NCI-H146 treated with DMSO at 0.1 percent for 48 hours (cell line): ENCODE data around the gene SPON1.
"Not testable (repeated sequence)": the region's sequence is repeated elsewhere in the genome, so short reads cannot be mapped to it uniquely, and the experiment has no call there.

Experiments
- DNase-seq: peaks from one replicate; lab custom pipeline; 2025; ENCODE audit not compliant: unreplicated experiment; lab: John Stamatoyannopoulos, UW

The SPON1 gene

DNA sequence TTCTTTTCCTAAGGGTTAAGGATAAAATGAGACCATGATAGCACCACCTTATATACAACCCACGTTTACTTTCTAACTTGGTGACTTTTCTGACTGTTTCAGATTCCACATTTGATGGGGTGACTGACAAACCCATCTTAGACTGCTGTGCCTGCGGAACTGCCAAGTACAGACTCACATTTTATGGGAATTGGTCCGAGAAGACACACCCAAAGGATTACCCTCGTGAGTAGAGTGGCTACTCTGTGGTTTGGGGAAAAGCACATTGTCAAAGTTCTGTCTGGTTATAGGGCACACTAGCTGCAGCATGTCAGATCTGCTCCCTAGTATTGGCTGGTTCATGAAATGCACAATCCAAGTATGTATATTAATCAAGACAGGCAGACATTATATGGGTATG lies 117.3 kb downstream of the SPON1 start:
- DNase-seq: no peak

DNA sequence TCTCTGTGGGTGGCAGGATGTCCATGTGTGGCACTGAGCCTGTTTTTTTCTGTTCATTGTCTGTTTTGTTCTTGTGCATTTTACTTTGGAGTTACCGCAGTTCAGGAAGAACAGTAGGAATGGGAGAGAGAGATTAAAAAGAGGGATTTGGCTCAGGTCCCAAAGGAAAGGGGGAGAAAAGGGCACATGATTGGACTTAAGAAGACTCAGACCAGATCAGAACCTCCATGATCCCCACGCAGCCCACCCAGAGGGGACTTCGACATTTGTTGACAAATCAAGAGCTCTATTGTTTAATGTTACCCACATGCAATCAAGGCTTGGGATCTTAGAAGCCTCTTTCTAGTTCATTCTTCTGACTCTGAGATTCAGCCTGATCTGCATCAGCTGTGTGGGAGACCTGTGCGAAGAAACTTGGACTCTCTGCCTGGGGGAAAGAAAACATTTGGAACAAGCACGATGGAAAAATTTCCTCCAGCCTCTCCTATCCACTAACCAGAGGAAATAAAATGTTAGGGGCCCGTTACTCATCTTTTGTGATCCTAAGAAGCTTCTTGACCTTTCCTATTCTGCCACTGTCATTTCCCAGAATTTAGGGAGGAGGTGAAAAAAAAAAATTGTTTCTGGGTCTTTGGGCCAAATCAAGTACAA lies 119.2 kb downstream of the SPON1 start:
- no peak for DNase-seq

DNA sequence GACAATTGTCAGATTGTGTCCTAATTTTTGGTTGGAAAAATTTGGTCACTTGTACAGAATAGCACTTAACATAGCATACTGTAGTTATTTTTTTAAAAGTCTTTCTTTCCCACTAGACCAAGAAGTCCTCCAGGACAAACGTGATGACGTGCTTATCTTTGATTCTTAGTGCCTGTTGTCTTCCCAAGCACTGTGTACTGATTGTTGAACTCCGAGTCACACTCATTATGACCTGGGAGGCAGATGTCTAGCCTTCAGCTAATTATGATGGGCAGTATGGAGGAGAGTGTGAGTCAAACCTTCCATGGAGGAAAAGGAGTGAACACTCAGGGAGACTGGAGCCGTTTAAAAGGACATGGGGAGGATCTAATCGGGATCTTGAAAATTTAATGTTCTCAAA lies 119.8 kb downstream of the SPON1 start:
- DNase-seq: no peak

DNA sequence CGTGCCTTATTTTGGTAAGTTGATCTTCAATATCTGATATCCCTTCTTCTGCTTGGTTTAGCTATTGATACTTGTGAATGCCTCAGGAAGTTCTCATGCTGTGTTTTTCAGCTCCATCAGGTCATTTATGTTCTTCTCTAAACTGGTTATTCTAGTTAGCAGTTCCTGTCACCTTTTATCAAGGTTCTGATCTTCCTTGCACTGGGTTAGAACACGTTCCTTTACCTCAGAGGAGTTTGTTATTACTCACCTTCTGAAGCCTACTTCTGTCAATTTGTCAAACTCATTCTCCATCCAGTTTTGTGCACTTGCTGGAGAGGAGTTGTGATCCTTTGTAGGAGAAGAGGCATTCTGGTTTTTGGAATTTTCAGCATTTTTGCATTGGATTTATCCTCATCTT lies 126.3 kb downstream of the SPON1 start:
- DNase-seq: not testable (repeated sequence)

DNA sequence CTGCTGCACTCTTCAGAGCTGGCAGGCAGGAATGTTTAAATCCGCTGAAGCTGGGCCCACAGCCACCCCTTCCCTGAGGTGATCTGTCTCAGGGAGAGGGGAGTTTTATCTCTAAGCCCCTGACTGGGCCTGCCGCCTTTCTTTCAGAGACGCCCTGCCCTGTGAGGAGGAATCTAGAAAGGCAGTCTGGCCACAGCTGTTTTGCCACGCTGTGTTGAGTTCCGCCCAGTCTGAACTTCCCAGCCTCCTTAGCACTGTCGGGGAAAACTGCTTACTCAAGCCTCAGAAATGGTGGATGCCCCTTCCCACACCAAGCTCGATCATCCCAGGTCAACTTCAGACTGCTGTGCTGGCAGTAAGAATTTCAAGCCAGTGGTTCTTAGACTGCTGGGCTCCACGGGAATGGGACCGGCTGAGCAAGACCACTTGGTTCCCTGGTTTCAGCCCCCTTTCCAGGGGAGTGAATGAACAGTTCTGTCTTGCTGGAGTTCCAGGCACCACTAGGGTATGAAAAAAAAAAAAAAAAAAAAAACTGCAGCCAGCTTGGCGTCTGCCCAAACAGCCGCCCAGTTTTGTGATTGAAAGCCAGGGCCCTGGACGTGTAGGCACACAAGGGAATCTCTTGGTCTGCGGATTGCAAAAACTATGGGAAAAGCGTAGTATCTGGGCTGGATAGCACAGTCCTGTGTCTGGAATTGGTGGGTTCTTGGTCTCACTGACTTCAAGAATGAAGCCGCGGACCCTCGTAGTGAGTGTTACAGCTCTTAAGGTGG lies 127.4 kb downstream of the SPON1 start:
- DNase-seq: no peak

DNA sequence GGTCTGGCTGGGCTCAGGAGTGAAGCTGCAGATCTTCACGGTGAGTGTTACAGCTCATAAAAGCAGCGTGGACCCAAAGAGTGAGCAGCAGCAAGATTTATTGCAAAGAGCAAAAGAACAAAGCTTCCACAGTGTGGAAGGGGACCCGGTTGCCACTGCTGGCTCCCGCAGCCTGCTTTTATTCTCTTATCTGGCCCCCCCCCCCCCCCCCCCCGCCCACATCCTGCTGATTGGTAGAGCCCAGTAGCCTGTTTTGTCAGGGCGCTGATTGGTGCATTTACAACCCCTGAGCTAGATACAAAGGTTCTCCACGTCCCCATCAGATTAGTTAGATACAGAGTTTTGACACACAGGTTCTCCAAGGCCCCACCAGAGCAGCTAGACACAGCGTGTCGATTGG lies 128.1 kb downstream of the SPON1 start:
- not testable (repeated sequence) for DNase-seq

DNA sequence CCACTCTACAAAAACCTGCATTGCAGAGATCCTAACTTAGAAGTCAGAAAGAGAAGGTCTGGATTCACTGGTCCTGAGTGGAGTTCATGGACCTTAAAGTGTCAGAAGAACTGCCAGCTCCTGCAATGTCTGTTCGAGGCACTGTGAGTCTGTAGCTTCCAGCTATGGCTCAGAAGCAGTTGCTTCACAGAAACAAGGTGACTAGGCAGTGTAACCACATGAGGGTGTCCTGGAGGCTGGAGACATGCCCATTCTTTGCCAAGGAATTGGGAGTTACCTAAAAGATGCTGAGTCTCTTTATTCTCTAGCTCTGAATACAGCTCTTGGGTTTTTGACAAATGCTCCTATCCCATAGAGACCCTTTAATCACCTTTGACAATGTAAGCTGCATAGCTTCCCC lies 130.5 kb downstream of the SPON1 start:
- no peak for DNase-seq

DNA sequence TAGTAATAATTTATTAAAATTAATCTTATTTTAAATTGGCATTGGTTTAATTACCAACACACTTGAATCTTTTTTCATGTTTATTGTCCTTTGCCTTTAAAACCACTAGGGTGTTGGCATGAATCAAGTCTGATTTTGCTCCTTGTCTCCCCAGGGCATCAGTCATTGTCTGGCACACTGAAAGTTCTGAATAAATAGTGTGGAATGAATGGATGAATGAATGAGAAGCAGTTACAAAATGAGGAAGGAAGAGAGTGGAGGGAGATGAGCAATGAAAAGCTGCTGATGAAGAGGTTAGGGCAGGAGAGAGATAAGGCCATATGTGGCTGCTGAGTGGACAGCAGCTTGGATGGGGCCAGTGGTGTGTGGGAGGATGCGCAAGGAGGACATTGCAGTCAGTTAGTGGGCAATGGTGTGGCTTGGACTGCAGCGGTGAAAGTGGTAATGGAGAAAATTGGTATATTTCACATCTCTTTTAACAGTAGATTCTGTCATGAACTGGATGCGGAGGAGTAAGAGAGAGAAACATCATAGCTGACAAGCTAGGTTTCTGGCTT lies 132.0 kb downstream of the SPON1 start:
- DNase-seq: no peak

DNA sequence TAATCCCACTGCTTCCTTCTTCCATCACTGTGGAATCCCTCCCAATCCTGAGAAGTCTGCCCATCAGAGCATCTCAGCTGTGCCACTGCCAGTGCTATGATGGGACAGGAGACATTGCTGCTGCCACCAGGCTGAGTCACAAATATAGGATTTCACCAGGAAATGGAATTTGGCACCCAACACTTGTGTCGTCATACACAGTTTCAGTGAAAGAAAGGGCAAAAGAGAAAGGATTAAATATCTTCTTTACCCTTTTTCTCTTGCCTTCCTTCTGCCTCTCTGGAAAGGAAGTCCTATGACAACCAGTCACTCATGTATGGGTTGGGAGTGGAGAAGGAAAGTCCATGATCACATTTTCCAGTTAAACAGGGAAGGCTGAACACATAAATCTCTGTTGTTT lies 133.4 kb downstream of the SPON1 start:
- DNase-seq: no peak

DNA sequence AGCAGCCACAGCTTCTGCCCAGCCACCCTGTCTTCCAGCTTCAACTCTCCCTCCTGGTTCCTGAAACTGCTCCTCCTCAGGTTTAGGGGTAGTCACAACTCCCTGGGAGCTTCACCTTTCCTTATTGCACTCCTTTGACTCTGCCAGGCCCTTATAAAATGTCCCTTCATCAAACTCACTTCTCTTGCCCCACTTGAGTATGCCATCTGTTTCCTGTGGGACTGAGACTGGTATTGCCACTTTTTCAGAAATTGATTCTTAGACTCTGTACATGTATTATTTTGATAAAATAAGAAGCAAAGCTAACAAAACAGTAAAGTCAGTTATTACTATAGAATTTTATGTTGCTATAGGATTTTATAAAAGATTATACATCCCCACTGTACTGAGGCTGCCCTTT lies 134.1 kb downstream of the SPON1 start:
- no peak for DNase-seq

DNA sequence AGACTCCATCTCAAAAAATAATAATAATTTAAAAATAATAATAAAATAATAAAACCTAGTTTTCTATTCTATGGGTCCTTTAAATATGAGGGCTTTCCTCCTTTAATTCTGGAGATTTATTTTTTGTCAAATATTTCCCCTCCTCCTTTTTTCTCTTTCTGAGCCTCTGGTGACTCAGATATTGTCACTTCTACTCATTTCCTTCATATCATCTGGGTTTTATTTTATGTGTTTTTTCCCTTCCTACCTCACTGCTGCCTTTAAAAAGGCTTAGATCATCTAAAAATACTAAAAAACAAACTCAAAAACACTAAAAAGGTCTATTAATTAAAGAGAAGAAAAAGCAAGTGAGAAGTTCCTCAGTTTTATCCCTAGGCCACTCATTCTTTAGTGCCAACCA lies 138.9 kb downstream of the SPON1 start:
- no peak for DNase-seq

DNA sequence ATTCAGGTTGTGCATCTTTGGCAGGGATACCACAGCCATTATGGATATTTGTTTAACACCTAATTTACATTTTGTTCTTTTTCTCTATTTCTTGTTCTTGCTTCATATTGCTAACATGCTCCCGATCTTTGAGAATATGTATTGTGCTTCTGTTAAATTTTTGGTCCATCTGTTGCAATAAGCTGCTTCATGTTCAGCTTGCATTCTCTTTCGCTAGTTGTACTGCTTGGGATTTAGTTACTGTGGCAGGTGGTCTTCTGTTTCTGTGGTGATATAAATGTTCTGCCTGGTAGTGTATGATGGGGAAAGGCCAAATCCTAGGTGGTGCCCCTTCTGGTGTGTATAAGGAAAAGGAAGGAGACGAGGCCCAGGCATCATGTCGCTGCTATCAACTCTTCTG lies 140.2 kb downstream of the SPON1 start:
- DNase-seq: no peak

DNA sequence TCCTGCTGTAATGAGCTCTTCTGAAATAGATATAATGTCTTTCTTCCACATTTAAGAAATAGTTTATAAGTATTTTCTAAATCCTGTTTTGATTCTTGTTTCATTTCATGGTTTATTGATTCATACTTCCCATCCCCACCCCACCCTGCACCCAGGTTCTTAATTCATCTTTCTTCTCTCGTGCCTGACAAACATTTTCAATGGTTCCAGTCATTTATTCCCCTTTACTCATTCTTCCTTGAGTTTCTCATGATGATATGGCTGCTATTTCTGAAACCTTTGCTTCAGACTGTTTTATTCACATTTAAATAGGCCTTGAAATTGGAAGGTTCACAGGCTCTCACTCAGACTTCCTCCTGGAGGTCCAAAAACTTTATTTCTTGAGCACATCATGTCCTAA lies 142.9 kb downstream of the SPON1 start:
- DNase-seq: no peak

DNA sequence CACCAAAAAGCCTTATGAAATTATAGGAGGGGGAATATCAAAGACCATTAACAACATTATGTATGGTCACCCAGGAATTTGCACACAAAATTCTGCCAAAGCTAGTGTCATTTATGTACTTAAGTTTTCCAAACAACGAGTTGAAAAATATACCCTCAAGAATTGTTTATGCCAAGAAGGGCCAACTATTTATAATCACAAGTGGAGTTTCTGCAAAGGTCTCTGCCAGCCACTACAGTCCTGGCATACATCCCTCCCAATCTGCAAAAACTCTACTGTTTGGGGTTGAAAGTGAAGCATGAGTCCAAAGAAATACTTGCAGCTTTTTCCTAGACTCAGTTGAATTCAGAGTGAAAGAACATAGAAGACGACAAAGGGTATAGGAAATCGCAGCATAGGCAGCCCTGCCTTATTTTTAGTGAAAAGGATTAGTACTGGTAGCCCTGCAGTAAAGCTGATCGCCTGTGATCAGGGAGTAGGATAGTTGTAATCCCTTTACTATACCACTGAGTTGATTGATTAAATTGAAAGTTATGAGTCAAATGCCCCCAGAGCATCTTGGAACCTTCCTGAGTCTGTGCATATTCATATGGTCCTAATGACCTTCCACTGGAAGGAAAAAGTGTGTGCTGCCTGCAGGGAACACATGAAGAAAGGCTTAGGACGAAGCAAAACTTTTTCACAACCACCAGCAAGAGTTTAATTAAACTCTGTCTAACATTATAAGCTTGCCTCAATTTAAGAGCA lies 144.0 kb downstream of the SPON1 start:
- DNase-seq: no peak

DNA sequence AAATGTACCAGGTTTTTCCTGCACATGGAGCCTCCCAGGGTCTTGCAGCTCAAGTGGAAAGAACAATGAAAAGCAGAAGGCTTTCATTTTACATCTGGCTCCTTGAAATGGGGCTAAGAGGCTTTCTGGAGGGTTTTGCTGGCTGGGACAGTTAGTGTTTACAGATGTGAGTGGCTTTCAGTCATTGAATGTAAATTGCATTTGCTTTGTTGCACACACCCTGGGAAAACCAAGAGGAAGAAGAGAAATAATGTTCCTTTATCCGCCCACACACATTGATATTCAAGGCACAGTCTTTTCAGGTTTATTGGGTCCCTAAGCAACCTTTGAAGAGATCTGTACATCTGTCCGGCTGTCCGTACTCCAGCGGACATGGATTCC lies 144.5 kb downstream of the SPON1 start:
- DNase-seq: no peak

DNA sequence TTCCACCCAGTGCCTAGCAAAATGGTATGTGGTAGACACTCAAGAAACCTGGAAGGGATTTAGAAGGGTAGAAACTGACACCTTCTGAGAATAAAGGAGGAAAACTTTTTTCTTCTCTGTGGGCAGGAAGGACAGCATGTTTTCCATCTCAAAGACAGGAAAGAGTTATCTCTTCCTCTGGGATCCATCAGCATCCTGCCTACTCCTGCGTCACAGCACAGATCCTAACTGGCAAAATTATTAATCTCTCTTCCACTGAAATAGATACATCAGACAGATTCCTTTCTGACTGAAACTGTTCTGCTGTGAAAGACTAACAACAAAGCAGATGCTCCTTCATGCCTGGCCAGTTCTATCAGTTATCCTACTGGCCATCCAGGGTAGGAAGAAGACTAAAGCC lies 147.2 kb downstream of the SPON1 start:
- no peak for DNase-seq

DNA sequence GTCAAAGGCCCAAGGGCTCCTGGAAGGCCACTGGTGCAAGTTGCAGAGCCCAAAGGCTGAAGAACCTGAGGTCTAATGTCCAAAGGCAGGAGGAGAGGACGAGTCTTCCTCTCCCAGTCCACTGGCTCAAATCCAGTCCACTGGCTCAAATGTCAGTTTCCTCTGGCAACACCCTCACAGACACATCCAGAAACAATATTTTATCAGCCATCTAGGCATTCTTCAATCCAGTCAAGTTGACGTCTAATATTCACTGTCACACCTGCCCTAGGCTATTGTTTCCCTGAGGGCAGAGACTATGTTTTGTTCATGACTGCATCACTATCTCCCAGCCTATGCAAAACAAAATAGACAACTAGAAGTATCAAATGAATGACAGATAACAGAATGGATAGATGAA lies 148.1 kb downstream of the SPON1 start:
- DNase-seq: no peak

DNA sequence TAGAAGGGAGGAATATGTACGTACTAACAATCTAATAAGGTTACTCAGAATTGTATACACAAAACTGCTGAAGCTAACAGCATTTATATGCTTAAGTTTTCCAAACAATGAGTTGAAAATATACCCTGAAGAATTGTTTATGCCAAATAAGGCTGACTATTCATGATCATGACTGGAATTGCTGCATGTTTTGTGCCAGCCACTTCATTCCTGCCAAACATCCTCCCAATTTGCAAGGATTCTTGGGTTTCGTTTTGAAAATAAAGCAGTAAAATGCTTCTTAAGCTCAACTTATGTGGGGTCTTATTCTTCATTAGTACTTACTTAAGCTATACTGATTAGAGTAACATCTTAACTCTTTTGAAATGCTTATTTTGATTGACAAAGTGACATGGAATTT lies 149.0 kb downstream of the SPON1 start:
- DNase-seq: no peak

DNA sequence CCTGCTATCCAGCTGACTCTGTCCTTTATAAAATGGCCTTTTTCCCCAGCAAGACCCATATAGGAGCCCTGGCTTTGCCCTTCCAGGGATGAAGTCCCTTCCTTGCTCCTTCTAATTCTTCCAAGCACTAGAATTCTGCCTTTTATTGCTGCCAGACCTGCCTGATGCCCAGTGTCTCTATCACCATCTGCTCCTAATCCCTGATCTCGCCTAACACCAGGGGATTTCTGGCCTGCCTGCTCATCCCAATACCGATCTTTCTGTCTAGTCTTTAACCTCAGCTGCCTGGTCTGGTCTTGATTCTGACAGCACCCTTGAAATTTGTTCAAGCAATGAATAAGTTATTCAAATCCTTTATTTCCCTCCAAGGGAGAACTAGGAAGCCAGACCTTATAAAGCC lies 150.2 kb downstream of the SPON1 start:
- no peak for DNase-seq

DNA sequence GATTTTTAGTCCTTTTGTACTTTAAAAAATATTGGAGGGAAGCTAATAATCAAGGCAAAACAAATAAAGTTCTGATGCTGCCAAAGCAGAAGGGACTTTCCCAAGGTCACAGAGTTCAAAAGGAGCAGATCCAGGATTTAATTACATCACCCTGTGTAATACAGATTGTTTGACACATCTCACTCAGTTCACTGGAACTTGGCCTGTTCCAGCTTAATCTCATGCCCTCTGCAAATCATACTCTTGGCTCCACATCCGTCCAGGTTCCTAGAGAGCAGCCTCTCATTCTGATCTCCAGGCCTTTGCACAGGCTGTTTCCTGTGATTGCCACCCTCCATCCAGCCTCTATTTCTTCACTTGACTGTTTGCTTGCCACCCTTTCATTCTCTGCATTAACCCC lies 151.7 kb downstream of the SPON1 start:
- no peak for DNase-seq

DNA sequence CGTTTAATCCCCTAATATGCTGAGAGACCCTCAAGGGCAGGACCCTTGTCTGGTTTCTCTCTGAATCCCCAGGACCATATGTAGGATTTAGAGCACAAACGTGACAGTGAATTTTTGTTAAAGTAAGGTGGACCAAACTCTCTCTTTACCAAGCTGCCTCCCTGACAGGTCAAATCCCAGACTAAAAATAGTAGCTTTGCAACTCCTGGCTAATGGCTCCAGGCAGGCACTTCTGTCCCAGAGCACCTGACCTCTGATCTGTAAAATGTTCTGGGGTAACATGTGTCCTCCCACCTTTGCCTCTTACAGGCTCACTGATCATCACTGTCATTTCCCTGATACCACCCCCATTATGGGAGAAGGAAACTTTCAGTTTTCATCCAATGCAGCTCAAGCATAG lies 152.3 kb downstream of the SPON1 start:
- DNase-seq: no peak

DNA sequence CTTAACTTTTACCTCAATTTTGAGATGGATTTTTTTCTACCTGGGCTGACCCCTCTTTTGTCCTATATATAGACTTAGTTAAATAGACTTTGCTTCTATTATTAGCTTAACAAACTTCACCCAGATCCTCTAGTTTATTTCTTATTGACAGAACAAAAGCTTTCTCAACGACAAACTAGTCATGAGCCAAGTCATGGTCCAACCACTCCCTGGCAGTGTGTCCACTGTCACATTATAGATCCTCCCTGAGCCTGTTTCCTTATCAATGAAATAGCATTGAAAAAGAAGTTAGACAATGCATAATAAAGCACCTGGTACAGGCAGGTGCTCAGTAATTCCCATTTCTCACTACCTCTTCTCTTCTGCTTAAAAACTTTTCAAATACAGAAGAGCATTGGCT lies 155.1 kb downstream of the SPON1 start:
- no peak for DNase-seq
